A549 (cell line): Measurements from ENCODE around the gene POLR3F.

ENCODE experiments used
- JUNB ChIP-seq: fragments of >200 bp; sonication (Bioruptor Twin); formaldehyde crosslinking; IDR thresholded peaks from 2 replicates; pipeline ENCODE4 v1.6.1; 2016
- MAX ChIP-seq: IDR thresholded peaks from 2 replicates; pipeline ENCODE4 v1.6.1; 2012
- POLR2A ChIP-seq: IDR thresholded peaks from 2 replicates; pipeline ENCODE4 v1.6.1; 2012; ENCODE audit warnings: mild to moderate bottlenecking, low read length
- RFX5 ChIP-seq: fragments of 450-650 bp; IDR thresholded peaks from 2 replicates; pipeline ENCODE4 v1.7.1; 2014; ENCODE audit warnings: antibody characterized with exemption, mild to moderate bottlenecking, moderate library complexity

GRCh38 chr20:18465536-18466200 is 1.5 kb upstream of the POLR3F start:
- no peak for TF ChIP-seq MAX
- TF ChIP-seq JUNB: no peak
- TF ChIP-seq POLR2A: no peak
- TF ChIP-seq RFX5: no peak
